Activated effector memory CD4-positive, alpha-beta T cell treated with Interleukin-2 at 50 U/mL for 16 hours (primary cell): ENCODE results near the gene NDEL1.

Experiments
- DNase-seq: peaks from one replicate; pipeline ENCODE4 v3.0.0-alpha.2; 2020

Gene NDEL1

GRCh38 chr17:8481089-8481488 lies 45.4 kb downstream of the NDEL1 start:
- DNase-seq: no peak

- DNase-seq: no peak
Observed at GRCh38 chr17:8481703-8482102, 46.0 kb downstream of the NDEL1 start.

- DNase-seq: no peak
Observed at GRCh38 chr17:8482546-8482945, 46.9 kb downstream of the NDEL1 start.

- no peak for DNase-seq
Observed at GRCh38 chr17:8484465-8484864, 48.8 kb downstream of the NDEL1 start.

- no peak for DNase-seq
Observed at GRCh38 chr17:8485491-8485890, 49.8 kb downstream of the NDEL1 start.

GRCh38 chr17:8487130-8487645 lies 51.5 kb downstream of the NDEL1 start:
- no peak for DNase-seq

- no peak for DNase-seq
Observed at GRCh38 chr17:8487743-8488142, 52.1 kb downstream of the NDEL1 start.

GRCh38 chr17:8488491-8488890 lies 52.8 kb downstream of the NDEL1 start:
- DNase-seq: no peak

GRCh38 chr17:8488901-8489300 lies 53.2 kb downstream of the NDEL1 start:
- DNase-seq: no peak

- DNase-seq: no peak
Observed at GRCh38 chr17:8489841-8490240, 54.2 kb downstream of the NDEL1 start.

- DNase-seq: no peak
Observed at GRCh38 chr17:8490256-8491023, 54.8 kb downstream of the NDEL1 start.

- DNase-seq: no peak
Observed at GRCh38 chr17:8492121-8492520, 56.4 kb downstream of the NDEL1 start.

GRCh38 chr17:8494021-8494420 lies 58.3 kb downstream of the NDEL1 start:
- no peak for DNase-seq

GRCh38 chr17:8494506-8495111 lies 58.9 kb downstream of the NDEL1 start:
- DNase-seq: no peak

GRCh38 chr17:8496081-8496480 lies 60.4 kb downstream of the NDEL1 start:
- no peak for DNase-seq

GRCh38 chr17:8499171-8499570 lies 63.5 kb downstream of the NDEL1 start:
- DNase-seq: no peak

- DNase-seq: no peak
Observed at GRCh38 chr17:8499614-8500013, 63.9 kb downstream of the NDEL1 start.

GRCh38 chr17:8500609-8501008 lies 64.9 kb downstream of the NDEL1 start:
- DNase-seq: no peak

GRCh38 chr17:8502126-8502525 lies 66.4 kb downstream of the NDEL1 start:
- DNase-seq: no peak

- DNase-seq: no peak
Observed at GRCh38 chr17:8503368-8503767, 67.7 kb downstream of the NDEL1 start.

GRCh38 chr17:8503807-8504206 lies 68.1 kb downstream of the NDEL1 start:
- DNase-seq: no peak

- no peak for DNase-seq
Observed at GRCh38 chr17:8504460-8505207, 69.0 kb downstream of the NDEL1 start.

GRCh38 chr17:8506145-8506544 lies 70.5 kb downstream of the NDEL1 start:
- DNase-seq: no peak

GRCh38 chr17:8514801-8515200 lies 79.1 kb downstream of the NDEL1 start:
- DNase-seq: no peak
